ENCODE results near the gene ARHGAP19.
"Not testable (repeated sequence)": the region's sequence is repeated elsewhere in the genome, so short reads cannot be mapped to it uniquely, and the experiment has no call there.

ARHGAP19 gene

GRCh38 chr10:97290076-97290475, 2.4 kb downstream of the ARHGAP19 start:
- not testable (repeated sequence) for DNase-seq (ENCODE audit: low read depth in 4 of 4, low spot score in 1 of 4)

GRCh38 chr10:97280783-97281182, 11.7 kb downstream of the ARHGAP19 start:
- no peak for DNase-seq (ENCODE audit: low read depth in 4 of 4, low spot score in 1 of 4)

- no peak for DNase-seq (ENCODE audit: low read depth in 4 of 4, low spot score in 1 of 4)
These were observed 13.2 kb downstream of the ARHGAP19 start for GRCh38 chr10:97279121-97279815.

- no peak for DNase-seq (ENCODE audit: low read depth in 4 of 4, low spot score in 1 of 4)
These were observed 13.9 kb downstream of the ARHGAP19 start for GRCh38 chr10:97278491-97278989.

GRCh38 chr10:97277551-97277950, 14.9 kb downstream of the ARHGAP19 start:
- DNase-seq (ENCODE audit: low read depth in 4 of 4, low spot score in 1 of 4): no peak

GRCh38 chr10:97274828-97275227, 17.6 kb downstream of the ARHGAP19 start:
- DNase-seq (ENCODE audit: low read depth in 4 of 4, low spot score in 1 of 4): no peak

- DNase-seq (ENCODE audit: low read depth in 4 of 4, low spot score in 1 of 4): no peak
These were observed 18.7 kb downstream of the ARHGAP19 start for GRCh38 chr10:97273700-97274099.

GRCh38 chr10:97270523-97271154, 21.8 kb downstream of the ARHGAP19 start:
- no peak for DNase-seq (ENCODE audit: low read depth in 4 of 4, low spot score in 1 of 4)

GRCh38 chr10:97267671-97268070, 24.8 kb downstream of the ARHGAP19 start:
- DNase-seq (ENCODE audit: low read depth in 4 of 4, low spot score in 1 of 4): no peak

- DNase-seq (ENCODE audit: low read depth in 4 of 4, low spot score in 1 of 4): not testable (repeated sequence)
These were observed 27.3 kb downstream of the ARHGAP19 start for GRCh38 chr10:97265095-97265494.

GRCh38 chr10:97263971-97264370, 28.5 kb downstream of the ARHGAP19 start:
- no peak for DNase-seq (ENCODE audit: low read depth in 4 of 4, low spot score in 1 of 4)

GRCh38 chr10:97261656-97262055, 30.8 kb downstream of the ARHGAP19 start:
- DNase-seq (ENCODE audit: low read depth in 4 of 4, low spot score in 1 of 4): no peak

GRCh38 chr10:97261183-97261582, 31.3 kb downstream of the ARHGAP19 start:
- no peak for DNase-seq (ENCODE audit: low read depth in 4 of 4, low spot score in 1 of 4)

- no peak for DNase-seq (ENCODE audit: low read depth in 4 of 4, low spot score in 1 of 4)
These were observed 33.3 kb downstream of the ARHGAP19 start for GRCh38 chr10:97259119-97259518.

- no peak for DNase-seq (ENCODE audit: low read depth in 4 of 4, low spot score in 1 of 4)
These were observed 36.1 kb downstream of the ARHGAP19 start for GRCh38 chr10:97256356-97256755.

- DNase-seq (ENCODE audit: low read depth in 4 of 4, low spot score in 1 of 4): no peak
These were observed 36.7 kb downstream of the ARHGAP19 start for GRCh38 chr10:97255512-97256293.

- no peak for DNase-seq (ENCODE audit: low read depth in 4 of 4, low spot score in 1 of 4)
These were observed 37.7 kb downstream of the ARHGAP19 start for GRCh38 chr10:97254694-97255093.

GRCh38 chr10:97250952-97251351, 41.5 kb downstream of the ARHGAP19 start:
- DNase-seq (ENCODE audit: low read depth in 4 of 4, low spot score in 1 of 4): no peak

- no peak for DNase-seq (ENCODE audit: low read depth in 4 of 4, low spot score in 1 of 4)
These were observed 48.6 kb downstream of the ARHGAP19 start for GRCh38 chr10:97243836-97244235.

GRCh38 chr10:97238855-97239254, 53.6 kb downstream of the ARHGAP19 start:
- no peak for DNase-seq (ENCODE audit: low read depth in 4 of 4, low spot score in 1 of 4)

GRCh38 chr10:97235353-97235752, 57.1 kb downstream of the ARHGAP19 start:
- no peak for DNase-seq (ENCODE audit: low read depth in 4 of 4, low spot score in 1 of 4)

- DNase-seq (ENCODE audit: low read depth in 4 of 4, low spot score in 1 of 4): no peak
These were observed 58.0 kb downstream of the ARHGAP19 start for GRCh38 chr10:97234400-97234799.
